PFSK-1 (cell line): Measurements from ENCODE around the gene PEX13.

ENCODE experiments used
- POLR2AphosphoS5 ChIP-seq: IDR thresholded peaks from 2 replicates; pipeline ENCODE4 v1.6.1; 2012; ENCODE audit warnings: low read depth, mild to moderate bottlenecking, control low read depth, low read length, moderate library complexity
- REST ChIP-seq, 2 experiments: IDR thresholded peaks; 2 replicates each; pipeline versions ENCODE4 v1.6.1 to v1.8.0; 2011 to 2012; ENCODE audit warnings: low read depth in 2 of 2, low read length in 2 of 2, control low read depth in 1 of 2, inconsistent platforms in 1 of 2, mild to moderate bottlenecking in 1 of 2, moderate library complexity in 1 of 2; ENCODE audit not compliant: insufficient read depth in 1 of 2
- TAF1 ChIP-seq: IDR thresholded peaks from 2 replicates; pipeline ENCODE4 v1.6.1; 2012; ENCODE audit warnings: low read length, control low read depth, borderline replicate concordance; ENCODE audit not compliant: insufficient read depth

GRCh38 chr2:61055557-61055956, 38.0 kb downstream of the PEX13 start:
- no peak for TF ChIP-seq REST (IDR thresholded peaks at IDR 0.05; ENCODE audit: insufficient read depth in 1 of 2, low read depth in 2 of 2, low read length in 2 of 2)
- no peak for TF ChIP-seq POLR2AphosphoS5
- TF ChIP-seq TAF1, result no peak
